ENCODE measurements around the gene MED19.

Gene MED19

DNA sequence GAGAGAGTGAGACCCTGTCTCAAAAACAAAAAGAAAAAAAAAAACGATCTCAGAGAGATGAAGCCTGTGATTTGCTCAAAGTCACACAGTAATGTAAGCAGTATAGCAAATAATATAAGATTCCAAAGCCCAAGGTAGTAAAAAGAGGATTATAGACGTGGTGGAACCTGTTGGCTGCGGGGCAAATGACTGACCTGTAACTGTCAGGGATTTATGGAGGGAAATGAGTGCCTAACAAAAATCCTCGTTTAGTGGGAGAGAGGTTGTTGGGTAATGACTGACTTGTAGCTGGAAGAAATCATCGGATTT, 55.2 kb downstream of the MED19 start:
- DNase-seq (ENCODE audit: low read depth), result no peak
- H3K4me3 ChIP-seq (ENCODE audit: low read depth, low read length), result peak overlapping the region; percentile 51
- TF ChIP-seq, protein P1, sequence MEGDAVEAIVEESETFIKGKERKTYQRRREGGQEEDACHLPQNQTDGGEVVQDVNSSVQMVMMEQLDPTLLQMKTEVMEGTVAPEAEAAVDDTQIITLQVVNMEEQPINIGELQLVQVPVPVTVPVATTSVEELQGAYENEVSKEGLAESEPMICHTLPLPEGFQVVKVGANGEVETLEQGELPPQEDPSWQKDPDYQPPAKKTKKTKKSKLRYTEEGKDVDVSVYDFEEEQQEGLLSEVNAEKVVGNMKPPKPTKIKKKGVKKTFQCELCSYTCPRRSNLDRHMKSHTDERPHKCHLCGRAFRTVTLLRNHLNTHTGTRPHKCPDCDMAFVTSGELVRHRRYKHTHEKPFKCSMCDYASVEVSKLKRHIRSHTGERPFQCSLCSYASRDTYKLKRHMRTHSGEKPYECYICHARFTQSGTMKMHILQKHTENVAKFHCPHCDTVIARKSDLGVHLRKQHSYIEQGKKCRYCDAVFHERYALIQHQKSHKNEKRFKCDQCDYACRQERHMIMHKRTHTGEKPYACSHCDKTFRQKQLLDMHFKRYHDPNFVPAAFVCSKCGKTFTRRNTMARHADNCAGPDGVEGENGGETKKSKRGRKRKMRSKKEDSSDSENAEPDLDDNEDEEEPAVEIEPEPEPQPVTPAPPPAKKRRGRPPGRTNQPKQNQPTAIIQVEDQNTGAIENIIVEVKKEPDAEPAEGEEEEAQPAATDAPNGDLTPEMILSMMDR (IDR thresholded peaks at IDR 0.05; ENCODE audit: insufficient read depth, low read depth, low read length, missing control alignments), result no peak

Measured in GM12865 (cell line).